HEK293T (cell line): ENCODE results near the gene SPDYE18.
"Not testable (repeated sequence)": the region's sequence is repeated elsewhere in the genome, so short reads cannot be mapped to it uniquely, and the experiment has no call there.

ENCODE experiments used
- ARNT ChIP-seq: fragments of 450-650 bp; IDR thresholded peaks from 2 replicates; pipeline ENCODE4 v1.6.1; 2017; ENCODE audit warnings: mild to moderate bottlenecking
- LEF1 ChIP-seq: fragments of 450-650 bp; IDR thresholded peaks from 2 replicates; pipeline ENCODE4 v1.6.1; 2017; ENCODE audit warnings: mild to moderate bottlenecking, borderline replicate concordance
- SP1 ChIP-seq: fragments of 450-650 bp; IDR thresholded peaks from 2 replicates; pipeline ENCODE4 v1.6.1; 2017

GRCh38 chr7:77026349-77026748, 36.0 kb downstream of the SPDYE18 start:
- not testable (repeated sequence) for TF ChIP-seq SP1, ARNT, LEF1
